K562 (cell line): ENCODE results near the gene RIPOR2. TPM values are rescaled to one million over a fixed set of nuclear protein-coding genes. Genes with fewer than 3 reads are reported as not detected.

Source experiments
- CBX3 ChIP-seq, 2 experiments: IDR thresholded peaks; 1 replicate in 1 of 2; 2 replicates in 1 of 2; pipeline ENCODE4 v1.6.1; 2012; ENCODE audit warnings: inconsistent platforms in 2 of 2, low read length in 2 of 2, borderline replicate concordance in 1 of 2, control low read depth in 1 of 2
- CBX8 ChIP-seq: fragments of 200-600 bp; sonication (generic); IDR thresholded peaks from 2 replicates; pipeline ENCODE4 v1.6.1; 2012; ENCODE audit warnings: borderline replicate concordance, mixed run types, low read depth, mild to moderate bottlenecking, moderate library complexity, mixed read lengths, low read length, control low read depth, inconsistent platforms; ENCODE audit not compliant: poor library complexity, severe bottlenecking; ENCODE audit errors: extremely low read depth
- CUX1 ChIP-seq: fragments of 200-800 bp; sonication (Bioruptor generic); IDR thresholded peaks from 2 replicates; pipeline ENCODE4 v1.6.1; 2016; ENCODE audit warnings: missing genetic modification characterization, missing compliant biosample characterization
- ESRRB ChIP-seq: fragments of 250-450 bp; sonication (Bioruptor Pico); IDR thresholded peaks from 2 replicates; pipeline ENCODE4 v1.5.0; 2020; ENCODE audit warnings: mild to moderate bottlenecking, moderate library complexity, borderline replicate concordance
- JUND ChIP-seq, 2 experiments: IDR thresholded peaks; 2 replicates in 1 of 2; 3 replicates in 1 of 2; pipeline ENCODE4 v1.6.1; 2011; ENCODE audit warnings: borderline replicate concordance in 2 of 2, low read depth in 2 of 2, low read length in 2 of 2, improper control_type of control experiment in 1 of 2, missing biosample characterization in 1 of 2, missing genetic modification characterization in 1 of 2, missing genetic modification reagents in 1 of 2
- KLF10 ChIP-seq: fragments of 250-450 bp; sonication (Bioruptor Pico); IDR thresholded peaks from 2 replicates; pipeline ENCODE4 v1.6.1; 2021; ENCODE audit warnings: matching md5 sums
- MCM7 ChIP-seq, 2 experiments: fragments of 450-650 bp; IDR thresholded peaks; 2 replicates each; pipeline ENCODE4 v1.6.1; 2016 to 2018
- PATZ1 ChIP-seq: fragments of 250-450 bp; sonication (Bioruptor Pico); IDR thresholded peaks from 2 replicates; pipeline ENCODE4 v1.5.0; 2020; ENCODE audit warnings: mild to moderate bottlenecking, borderline replicate concordance
- SMAD3 ChIP-seq: fragments of 450-650 bp; formaldehyde crosslinking; conservative IDR thresholded peaks from 2 replicates; pipeline ENCODE4 v1.4.0; 2020; ENCODE audit warnings: mild to moderate bottlenecking
- STAT5B ChIP-seq: fragments of 250-450 bp; sonication (Bioruptor Pico); IDR thresholded peaks from 2 replicates; pipeline ENCODE4 v1.8.0; 2021; ENCODE audit warnings: mild to moderate bottlenecking, inconsistent platforms
- VEZF1 ChIP-seq: fragments of 200-800 bp; sonication (Bioruptor generic); IDR thresholded peaks from 2 replicates; pipeline ENCODE4 v1.6.1; 2017; ENCODE audit warnings: missing genetic modification characterization, missing compliant biosample characterization
- YBX1 ChIP-seq: fragments of 450-650 bp; IDR thresholded peaks from 2 replicates; pipeline ENCODE4 v1.7.1; 2016; ENCODE audit warnings: mild to moderate bottlenecking
- ZFP30 ChIP-seq: fragments of 250-450 bp; sonication (Bioruptor Pico); IDR thresholded peaks from 2 replicates; pipeline ENCODE4 v1.8.0; 2022; ENCODE audit warnings: moderate library complexity, mild to moderate bottlenecking, inconsistent platforms, borderline replicate concordance
- ZNF707 ChIP-seq: fragments of 250-450 bp; sonication (Bioruptor Pico); conservative IDR thresholded peaks from 2 replicates; pipeline ENCODE4 v1.8.0; 2022; ENCODE audit warnings: inconsistent platforms, mild to moderate bottlenecking, moderate library complexity
- polyA plus RNA-seq, 8 experiments: library from polyadenylated mRNA; depleted of rRNA in 4 of 8; stranded (reverse) in 5 of 8; unstranded in 3 of 8; fragments of >200 nt; fragmentation: Nextera tagmentation in 2 of 8; fragmentation: Illumina TruSeq in 1 of 8; extraction: Ambion mirVana in 2 of 8; extraction: Trizol in 1 of 8; gene quantifications; 2 replicates each; pipeline versions ENCODE4 v1.2.1 to v1.2.3, GENCODE V29; 2011 to 2014; ENCODE audit warnings: inconsistent platforms in 1 of 8, missing spikeins in 1 of 8
- total RNA-seq, 7 experiments: library from RNA; depleted of rRNA in 6 of 7; stranded (reverse); fragments of >200 nt in 6 of 7; fragmentation: Illumina TruSeq in 2 of 7; extraction: Trizol in 2 of 7; gene quantifications; 2 replicates each; pipeline versions ENCODE4 v1.2.1 to v1.2.3, GENCODE V29; 2011 to 2021; ENCODE audit warnings: low replicate concordance in 1 of 7
- TF ChIP-seq, protein P1 (sequence below): fragments of 450-650 bp; formaldehyde crosslinking; IDR thresholded peaks from 2 replicates; pipeline ENCODE4 v1.4.0; 2022; ENCODE audit warnings: missing genetic modification characterization

Gene RIPOR2
- total and polyA plus RNA-seq, 9 of the 15 experiments (the other 6 are each of a cell fraction or from before 2014, with no cell fraction given): 0.04 to 1.0 (median 0.47) TPM; not detected in 2

DNA sequence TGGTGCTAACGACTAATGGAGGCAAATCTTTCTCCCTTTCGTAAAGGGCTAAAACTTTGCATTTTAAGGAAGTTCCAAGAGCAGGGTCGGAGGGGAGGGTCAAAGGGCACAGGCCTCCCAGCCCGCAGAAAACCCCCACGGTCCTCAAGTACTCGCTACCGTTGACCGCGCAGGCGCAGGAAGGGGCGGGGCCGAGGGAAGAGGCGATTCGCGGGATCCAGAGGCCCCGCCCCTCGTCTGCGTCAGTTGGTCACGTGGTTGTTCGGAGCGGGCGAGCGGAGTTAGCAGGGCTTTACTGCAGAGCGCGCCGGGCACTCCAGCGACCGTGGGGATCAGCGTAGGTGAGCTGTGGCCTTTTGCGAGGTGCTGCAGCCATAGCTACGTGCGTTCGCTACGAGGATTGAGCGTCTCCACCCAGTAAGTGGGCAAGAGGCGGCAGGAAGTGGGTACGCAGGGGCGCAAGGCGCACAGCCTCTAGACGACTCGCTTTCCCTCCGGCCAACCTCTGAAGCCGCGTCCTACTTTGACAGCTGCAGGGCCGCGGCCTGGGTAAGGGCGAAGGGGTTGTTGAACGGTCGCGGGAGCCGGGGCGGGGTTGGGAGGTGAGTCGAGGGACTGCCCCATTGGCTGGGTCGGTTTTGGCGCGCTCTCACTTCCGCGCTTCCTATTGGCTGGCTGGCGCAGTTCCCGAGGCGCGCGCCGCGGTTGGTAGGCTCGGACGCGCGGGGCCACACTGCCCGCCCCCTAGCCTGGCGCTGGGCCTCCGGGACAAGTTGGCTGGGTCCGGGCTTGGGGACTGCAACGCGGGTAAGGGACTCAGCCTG lies 160.9 kb downstream of the RIPOR2 start, which contains the start of gene GMNN (continued):
- TF ChIP-seq, protein P1, sequence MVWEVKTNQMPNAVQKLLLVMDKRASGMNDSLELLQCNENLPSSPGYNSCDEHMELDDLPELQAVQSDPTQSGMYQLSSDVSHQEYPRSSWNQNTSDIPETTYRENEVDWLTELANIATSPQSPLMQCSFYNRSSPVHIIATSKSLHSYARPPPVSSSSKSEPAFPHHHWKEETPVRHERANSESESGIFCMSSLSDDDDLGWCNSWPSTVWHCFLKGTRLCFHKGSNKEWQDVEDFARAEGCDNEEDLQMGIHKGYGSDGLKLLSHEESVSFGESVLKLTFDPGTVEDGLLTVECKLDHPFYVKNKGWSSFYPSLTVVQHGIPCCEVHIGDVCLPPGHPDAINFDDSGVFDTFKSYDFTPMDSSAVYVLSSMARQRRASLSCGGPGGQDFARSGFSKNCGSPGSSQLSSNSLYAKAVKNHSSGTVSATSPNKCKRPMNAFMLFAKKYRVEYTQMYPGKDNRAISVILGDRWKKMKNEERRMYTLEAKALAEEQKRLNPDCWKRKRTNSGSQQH (CRISPR knock-in tag): peak; percentile 82; the same call in 1 of the 2 replicates
- no peak for TF ChIP-seq ZNF707
- TF ChIP-seq SMAD3 (CRISPR knock-in tag): no peak; the same call in 1 of the 2 replicates
- TF ChIP-seq PATZ1 (CRISPR knock-in tag): no peak
- no peak for TF ChIP-seq ZFP30 (CRISPR knock-in tag)
- peak in 1 of 2 experiments; percentile 2; a peak in 1 of 3 replicates for TF ChIP-seq CBX3 (IDR thresholded peaks at IDR 0.05; ENCODE audit: borderline replicate concordance in 1 of 2, low read length in 2 of 2)
- TF ChIP-seq ESRRB (CRISPR knock-in tag): no peak
- no peak for TF ChIP-seq YBX1
- no peak for TF ChIP-seq JUND (IDR thresholded peaks at IDR 0.05; ENCODE audit: borderline replicate concordance, low read depth, low read length)
- TF ChIP-seq JUND (tag; IDR thresholded peaks at IDR 0.05; ENCODE audit: borderline replicate concordance, low read depth, low read length): 0 out of 3 replicates have a peak, but pooled peaks have one; percentile 32
- peak; percentile 78 for TF ChIP-seq VEZF1
- TF ChIP-seq MCM7 (IDR thresholded peaks at IDR 0.05): no peak
- TF ChIP-seq CUX1 (CRISPR knock-in tag): no peak
- TF ChIP-seq KLF10 (CRISPR knock-in tag): no peak
- no peak for TF ChIP-seq STAT5B (CRISPR knock-in tag)
- no peak for TF ChIP-seq CBX8
